ENCODE data around the gene CPNE9.

Gene CPNE9

DNA sequence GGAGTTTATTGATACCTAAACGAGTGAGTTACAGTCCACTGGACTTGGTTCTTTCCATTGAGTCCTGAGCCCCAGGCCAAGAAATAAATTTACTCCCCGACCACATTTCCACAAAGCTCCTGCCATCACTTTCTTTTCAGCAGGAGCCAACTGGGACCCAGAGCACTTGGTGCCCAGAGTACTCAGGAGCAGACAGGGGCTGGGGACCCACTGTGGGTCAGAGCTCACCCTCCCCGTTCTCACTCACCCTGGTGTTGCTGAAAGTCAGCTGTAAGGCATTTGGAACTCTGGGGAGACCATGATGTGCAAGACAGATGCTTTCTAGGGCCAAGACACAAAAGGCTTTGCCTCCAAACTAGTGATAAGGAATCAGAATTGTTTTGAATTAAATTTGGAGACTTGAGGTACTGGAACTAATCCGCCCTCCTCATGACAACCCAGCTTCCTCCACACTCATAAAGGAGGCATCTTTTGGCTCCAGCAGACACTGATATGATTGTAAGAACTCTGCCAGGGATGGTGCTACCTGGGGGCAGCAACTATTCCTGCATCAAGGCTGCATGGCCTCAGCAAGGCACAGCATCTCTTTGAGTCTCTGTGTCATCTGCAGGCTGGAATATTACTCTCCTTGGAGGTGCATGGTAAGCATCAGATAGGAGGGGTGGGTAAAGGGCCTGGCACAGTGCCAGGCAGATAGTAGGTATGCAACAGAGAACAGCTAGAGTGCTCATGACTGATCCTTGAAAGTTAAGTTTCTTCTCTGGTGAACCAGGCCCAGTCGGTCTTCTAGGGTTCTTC lies 73.5 kb downstream of the CPNE9 start:
- DNase-seq, result peak in 5 of 56 donors; percentile 18 to 41 (median 36)

DNA sequence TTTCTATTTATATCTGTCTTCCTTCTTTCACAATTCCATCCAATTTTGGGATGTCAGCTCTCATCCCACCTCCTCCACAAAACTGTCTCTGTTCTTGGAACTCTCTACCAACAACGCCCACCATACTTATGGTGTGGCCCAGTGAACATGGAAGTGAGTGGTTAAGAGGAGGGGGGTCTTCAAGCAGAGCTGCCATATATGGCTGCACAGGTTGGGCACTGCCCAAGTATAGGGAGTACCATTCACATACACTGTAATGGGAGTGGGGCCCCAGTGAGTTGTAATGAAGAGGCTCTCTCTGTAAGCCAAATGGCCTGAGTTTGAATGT lies 74.0 kb downstream of the CPNE9 start:
- DNase-seq, result no peak

DNA sequence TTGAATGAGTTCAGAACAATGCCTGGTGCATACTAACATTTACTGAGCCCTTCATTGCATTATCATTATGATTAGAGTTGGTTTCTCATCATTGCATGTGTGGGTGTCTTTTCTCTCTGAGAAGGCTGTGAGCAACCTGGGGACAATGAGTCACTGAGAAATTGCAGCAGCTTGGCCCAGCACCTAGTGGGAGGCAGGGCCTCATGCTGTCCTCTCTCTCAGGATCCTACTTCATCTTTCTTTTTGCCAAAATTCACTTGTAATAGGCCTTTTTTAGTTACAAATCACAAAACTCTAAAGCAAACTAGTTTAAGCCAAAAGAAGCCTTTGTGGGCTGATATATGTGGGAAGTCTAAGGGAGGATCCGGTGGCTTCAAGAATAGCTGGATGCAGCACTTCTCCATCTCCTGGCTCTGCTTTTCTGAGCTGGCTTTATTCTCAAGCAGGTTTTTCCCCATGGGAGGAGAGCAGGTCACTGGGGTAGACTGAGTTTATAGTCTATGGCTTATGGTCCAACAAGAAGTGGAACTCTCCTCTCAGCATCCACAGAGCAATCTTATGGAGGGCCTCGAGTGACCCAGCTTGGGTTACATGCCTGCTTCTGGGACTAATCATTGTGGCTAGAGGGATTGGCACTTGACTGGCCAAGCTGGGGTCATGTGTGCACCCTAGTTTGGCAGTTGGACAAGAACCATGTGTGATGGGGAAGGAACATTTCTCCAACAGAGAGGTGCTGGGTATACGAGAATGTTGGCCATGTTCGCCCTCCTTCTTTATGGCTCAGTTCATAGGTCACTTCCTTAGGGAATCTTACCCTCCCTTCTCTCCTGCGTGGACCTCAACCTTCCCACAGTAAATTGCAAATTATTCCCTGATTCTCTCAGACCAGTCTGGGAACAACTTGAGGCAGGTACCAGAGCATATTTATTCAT lies 74.8 kb downstream of the CPNE9 start:
- peak in 19 of 56 donors; percentile 8 to 70 (median 30) for DNase-seq

DNA sequence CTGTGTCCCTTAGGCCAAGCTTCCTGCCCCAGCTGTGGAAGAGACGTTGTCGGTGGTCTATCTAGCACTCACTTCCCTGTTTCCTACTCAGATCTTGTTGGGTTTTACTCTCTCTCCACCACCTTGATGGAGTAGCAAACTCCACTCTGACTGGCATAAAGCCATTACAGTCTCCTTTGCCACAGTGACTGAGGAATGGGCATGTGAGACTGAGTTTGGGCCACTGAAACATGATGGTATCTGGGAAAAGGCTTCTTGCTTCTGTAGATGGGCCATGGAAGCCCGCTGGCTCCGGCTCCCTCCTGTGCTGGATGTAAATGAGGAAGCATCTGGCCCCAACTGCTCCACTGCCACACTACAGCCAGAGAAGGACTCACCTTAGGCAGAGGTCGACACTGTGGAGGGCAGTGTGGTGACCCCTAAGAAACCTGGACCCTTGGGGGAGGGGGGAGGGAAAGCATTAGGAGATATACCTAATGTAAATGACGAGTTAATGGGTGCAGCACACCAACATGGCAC lies 75.5 kb downstream of the CPNE9 start:
- no peak for DNase-seq

Data from nucleus accumbens (tissue), 56 donors.